Germinal center (tissue), 1 donor: ENCODE results near the gene HSD11B2.
"Not testable (repeated sequence)": the region's sequence is repeated elsewhere in the genome, so short reads cannot be mapped to it uniquely, and the experiment has no call there.

Source experiments
- DNase-seq: peaks from one replicate; pipeline ENCODE4 v3.0.0; 2012; ENCODE audit warnings: mixed read lengths, low spot score

HSD11B2 gene

GRCh38 chr16:67415421-67415820, 15.5 kb upstream of the HSD11B2 start:
- not testable (repeated sequence) for DNase-seq

DNA sequence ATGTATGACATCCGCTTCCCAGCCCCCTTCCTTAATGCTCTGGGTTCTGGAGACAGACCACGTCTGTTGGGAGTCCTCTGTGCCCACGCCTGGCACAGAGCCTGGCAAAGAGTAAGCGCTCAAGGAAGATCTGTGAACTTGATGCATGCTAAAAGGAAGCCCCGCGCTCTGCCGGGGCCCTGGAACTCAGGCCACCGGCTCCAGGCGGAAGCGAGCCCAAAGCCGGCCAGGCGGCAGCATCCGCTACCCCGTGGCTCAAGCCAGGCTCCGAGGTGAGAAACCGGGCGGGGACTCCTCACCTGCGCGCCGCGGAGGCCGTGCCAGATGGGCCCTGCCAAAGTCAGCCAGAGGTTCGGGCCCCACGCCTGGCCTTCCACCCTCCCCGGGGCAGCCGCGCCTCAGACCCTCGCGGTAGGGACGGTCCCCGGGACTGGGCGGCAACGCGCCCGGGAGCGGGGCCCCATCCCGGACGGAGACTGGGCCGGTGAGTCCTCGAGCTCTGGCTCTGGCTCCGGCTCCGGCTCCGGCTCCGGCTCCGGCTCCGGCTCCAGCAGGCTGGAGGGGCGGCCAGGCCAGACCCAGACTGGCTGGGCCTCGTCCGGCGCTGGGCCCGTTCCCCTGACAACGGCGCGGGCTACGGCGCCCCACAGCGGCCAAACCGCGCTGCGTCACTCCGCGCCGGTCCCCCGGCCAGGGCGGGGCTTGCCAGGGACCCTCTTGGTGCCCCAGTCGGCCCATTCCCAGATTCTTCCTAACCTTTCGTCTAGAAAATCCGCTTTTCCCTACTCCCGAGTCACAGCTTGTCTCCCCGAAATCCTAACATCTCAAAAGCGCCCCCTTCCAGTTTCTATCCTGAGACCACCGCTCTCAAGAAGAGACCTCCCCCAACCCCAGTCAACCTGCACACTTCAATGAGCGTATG, 14.8 kb upstream of the HSD11B2 start, which contains the start of gene ZDHHC1:
TSS of gene ZDHHC1 (minus strand) at position 606 of the 922 bp plus-strand sequence. CDS start 8,702 bp downstream, outside the sequence.
- DNase-seq, result peak; percentile 62

DNA sequence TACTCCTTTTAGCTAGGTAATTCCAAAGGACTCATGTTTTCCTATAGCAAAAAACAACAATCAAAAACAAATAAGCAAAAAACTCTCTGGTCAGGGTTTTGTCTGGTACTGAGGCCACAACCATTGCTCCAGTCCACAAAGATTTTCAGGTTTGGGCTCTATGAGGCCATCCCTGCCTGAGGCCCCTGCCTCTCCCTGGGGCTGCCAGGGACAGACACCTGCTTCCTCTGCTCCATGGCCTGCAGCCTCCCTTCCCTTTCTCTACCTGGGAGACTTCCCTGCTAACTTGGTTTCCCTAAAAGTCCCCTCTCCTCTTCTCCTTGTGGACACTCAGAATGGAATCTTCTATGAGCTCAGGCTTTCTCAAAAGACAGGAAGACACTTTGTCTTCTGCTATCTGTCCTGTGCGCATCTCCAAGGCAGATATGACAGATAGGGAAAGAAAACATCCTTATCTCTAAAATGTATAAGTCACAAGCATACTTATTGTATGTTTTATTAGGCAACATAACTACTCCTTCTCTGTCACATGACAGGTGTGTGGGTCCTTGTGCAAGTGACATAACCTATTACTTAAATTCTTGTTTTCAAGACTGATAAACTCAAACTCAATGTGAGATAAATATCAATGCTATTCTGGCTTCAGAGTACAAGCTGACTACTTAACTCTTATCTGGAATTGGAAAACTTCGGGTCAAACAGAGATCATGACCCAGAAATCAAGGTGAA, 13.4 kb upstream of the HSD11B2 start:
- no peak for DNase-seq

- DNase-seq, result no peak
Observed at GRCh38 chr16:67419502-67419901, 11.4 kb upstream of the HSD11B2 start.

DNA sequence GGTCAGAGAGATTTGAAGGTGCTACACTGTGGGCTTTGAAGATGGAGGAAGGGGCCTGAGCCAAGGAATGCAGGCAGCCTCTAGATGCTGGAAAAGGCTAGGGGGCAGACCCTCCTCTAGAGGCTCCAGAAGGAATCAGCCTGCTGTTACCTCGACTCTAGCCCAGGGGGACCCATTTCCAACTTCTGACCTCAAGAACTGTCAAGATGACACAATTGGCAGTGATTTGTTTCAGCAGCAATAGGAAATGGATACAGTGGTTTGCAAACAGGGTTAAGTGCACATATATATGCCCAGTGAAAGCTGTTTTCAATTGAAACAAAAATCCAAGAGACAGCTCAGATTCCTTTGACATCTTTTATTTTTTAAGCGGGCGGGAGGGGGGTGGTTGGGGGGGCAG, 11.0 kb upstream of the HSD11B2 start:
- DNase-seq, result no peak

- DNase-seq, result no peak
Observed at GRCh38 chr16:67421030-67421429, 9.9 kb upstream of the HSD11B2 start.

- DNase-seq, result no peak
Observed at GRCh38 chr16:67423015-67423414, 7.9 kb upstream of the HSD11B2 start.

- DNase-seq, result no peak
Observed at GRCh38 chr16:67423611-67424260, 7.2 kb upstream of the HSD11B2 start.

- DNase-seq, result no peak
Observed at GRCh38 chr16:67424261-67424615, 6.7 kb upstream of the HSD11B2 start.

DNA sequence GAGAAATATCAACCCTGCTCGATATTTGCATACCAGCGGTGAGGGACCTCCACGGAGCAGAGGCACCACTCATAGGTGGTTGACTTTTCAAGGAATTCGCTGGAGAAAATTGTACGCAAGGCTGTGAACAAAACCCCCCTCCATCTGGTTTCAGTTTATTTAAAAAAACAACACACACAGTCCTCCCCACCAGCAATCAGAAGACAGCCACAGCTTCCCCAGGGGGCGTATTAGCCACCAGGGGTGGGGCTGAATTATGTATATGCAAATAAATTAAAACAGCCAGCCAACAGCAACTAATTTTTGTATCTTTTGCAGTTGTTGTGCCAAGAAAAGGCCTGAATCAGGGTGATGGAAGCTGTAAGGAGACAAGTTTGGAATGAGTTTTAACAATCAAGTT, 5.9 kb upstream of the HSD11B2 start:
- no peak for DNase-seq

DNA sequence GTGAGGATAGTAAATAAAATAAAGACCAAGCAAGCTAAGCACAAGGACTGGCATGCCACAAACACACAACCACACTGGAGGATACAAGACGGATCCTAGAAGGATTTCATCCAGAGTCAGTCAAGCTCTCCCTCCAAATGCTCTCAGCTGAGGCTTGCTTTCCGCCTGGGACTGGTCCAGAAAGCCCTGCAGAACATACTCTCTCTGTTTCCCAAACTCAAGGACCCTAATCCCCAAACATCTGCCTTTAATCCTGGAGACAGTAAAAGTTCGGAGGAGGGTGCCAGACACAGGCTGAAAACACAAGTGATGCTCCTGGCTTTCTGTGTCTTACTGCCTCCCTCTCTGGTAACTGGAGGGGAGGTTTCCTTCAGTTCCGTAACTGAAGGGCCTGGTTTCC, 5.3 kb upstream of the HSD11B2 start:
- DNase-seq, result no peak

- DNase-seq, result no peak
Observed at GRCh38 chr16:67426022-67426421, 4.9 kb upstream of the HSD11B2 start.

DNA sequence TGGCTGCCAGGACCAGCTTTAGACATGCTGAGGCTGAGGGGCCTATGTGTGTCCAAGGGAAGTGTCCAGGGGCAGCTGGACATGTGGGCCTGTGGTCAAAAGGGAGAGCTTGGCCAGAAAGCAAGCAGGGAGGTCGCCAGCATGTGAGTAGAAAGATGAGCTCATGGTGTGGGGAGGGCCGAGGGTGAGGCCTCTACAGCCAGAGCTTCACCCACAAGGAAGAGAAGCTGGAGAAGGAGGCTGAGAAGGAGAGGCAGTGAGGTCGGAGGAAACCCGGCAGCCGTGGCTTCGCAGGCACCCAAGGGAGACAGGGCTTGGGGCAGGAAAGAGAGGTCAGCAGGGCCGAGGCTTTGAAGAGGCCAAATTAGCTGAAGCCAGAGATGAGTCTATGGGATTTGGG, 4.0 kb upstream of the HSD11B2 start:
- DNase-seq, result no peak

- peak; percentile 75 for DNase-seq
Observed at GRCh38 chr16:67428146-67428731, 2.7 kb upstream of the HSD11B2 start.

- no peak for DNase-seq
Observed at GRCh38 chr16:67429053-67429798, 1.7 kb upstream of the HSD11B2 start.

DNA sequence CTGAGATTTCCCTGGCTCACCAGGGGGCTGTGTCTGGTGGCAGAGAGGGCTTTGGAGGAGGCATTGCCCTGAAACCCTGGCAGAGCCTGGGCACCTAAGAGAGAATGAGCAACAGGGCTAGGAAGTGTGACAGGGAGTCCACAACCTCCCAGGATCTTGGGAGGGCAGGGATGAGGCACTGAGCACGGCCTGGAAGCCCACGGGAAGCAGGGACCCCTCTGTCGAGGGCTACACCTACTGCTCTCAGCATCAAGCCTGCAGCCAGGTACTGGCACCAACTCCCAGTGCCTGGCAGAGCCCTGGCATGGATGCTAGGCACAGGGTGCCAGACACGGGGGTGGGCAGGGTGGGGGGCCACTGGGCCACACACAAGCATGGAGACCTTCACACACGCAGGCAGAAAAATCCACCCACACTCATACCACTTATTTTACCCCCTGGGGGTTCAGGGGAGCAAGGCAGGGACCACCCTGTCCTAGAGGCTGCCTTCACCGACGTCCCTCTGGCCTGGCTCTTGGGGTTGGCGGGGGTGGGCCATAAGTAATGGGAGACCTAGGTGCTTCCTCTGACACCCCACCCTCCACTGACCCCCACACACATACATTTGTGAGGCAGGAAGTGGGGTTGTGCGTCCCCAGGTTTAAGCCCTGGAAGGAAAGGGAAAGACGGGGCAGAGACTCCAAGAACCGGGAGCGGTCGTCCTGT, 970 bp upstream of the HSD11B2 start:
- DNase-seq, result no peak

DNA sequence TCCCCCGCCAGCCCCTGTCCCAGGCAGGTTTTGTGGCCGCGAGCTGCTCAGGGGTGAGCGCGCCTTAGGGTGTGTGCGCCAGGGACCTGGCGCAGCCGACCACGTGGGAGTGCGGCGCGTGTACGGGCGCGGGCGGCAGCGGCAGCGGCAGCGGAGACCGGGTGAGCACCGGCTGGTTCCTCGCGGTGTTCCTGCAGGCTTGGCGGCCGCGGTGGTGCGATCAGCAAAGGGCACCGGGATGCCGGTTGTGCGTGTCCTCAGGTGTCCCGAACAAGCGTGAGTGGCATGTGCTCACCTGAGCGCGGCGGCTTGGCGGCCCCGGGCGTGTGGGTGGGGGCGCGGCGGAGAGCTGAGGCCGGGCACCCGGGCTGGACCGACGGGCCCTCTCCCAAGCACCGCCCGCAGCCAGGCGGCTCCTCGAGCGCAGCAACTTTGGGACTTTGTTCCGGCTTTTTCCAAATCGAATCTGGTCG, 381 bp upstream of the HSD11B2 start:
- DNase-seq, result peak; percentile 47

GRCh38 chr16:67431775-67432505, 1.0 kb downstream of the HSD11B2 start:
- DNase-seq, result no peak

DNA sequence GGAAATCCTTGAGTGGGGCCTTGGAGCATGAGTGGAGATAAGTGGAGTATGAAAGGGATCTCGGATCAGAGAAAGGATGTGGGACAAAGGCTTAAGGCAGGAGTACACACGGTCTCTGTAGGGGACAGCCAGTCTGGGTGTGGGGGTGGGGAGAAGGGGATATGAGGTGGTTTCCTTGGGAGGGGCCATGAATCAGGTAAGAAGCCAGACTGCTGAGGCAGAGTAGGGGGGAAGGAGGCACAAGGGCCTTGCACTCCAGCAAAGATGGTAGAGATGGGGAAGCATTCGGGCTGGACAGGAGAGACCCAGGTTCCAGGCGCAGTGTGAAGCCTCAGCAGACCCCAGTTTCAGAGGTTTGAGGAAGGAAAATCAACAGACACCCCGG, 1.6 kb downstream of the HSD11B2 start:
- DNase-seq, result no peak

GRCh38 chr16:67433131-67433719, 2.3 kb downstream of the HSD11B2 start:
- no peak for DNase-seq
